C4-2B (cell line): ENCODE results near the gene CHAF1B.

Experiments used
- ZFX ChIP-seq: fragments of 450-650 bp; IDR thresholded peaks from 2 replicates; pipeline ENCODE4 v1.6.1; 2017
- TF ChIP-seq, protein P1 (sequence below): fragments of 450-650 bp; conservative IDR thresholded peaks from 2 replicates; pipeline ENCODE4 v1.5.1; 2017; ENCODE audit warnings: mild to moderate bottlenecking

DNA sequence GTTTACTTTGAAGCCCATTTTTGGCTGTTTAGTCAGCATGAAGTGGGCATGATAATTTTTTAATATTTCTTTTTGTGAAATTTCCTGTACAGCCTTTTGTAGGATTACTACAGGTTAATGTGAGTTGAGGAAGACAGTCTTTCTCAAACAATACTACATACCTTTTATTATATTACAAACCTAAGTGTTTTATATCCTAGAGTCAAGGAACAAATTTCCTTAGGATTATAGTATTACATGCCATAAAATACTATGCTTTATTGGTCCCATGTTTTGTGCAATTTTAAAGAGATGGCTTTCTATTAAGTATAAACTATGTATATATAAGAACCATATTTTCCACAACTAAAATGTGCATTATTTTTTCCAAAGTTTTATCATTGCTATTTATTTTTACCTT, 9.2 kb upstream of the CHAF1B start:
- TF ChIP-seq, protein P1, sequence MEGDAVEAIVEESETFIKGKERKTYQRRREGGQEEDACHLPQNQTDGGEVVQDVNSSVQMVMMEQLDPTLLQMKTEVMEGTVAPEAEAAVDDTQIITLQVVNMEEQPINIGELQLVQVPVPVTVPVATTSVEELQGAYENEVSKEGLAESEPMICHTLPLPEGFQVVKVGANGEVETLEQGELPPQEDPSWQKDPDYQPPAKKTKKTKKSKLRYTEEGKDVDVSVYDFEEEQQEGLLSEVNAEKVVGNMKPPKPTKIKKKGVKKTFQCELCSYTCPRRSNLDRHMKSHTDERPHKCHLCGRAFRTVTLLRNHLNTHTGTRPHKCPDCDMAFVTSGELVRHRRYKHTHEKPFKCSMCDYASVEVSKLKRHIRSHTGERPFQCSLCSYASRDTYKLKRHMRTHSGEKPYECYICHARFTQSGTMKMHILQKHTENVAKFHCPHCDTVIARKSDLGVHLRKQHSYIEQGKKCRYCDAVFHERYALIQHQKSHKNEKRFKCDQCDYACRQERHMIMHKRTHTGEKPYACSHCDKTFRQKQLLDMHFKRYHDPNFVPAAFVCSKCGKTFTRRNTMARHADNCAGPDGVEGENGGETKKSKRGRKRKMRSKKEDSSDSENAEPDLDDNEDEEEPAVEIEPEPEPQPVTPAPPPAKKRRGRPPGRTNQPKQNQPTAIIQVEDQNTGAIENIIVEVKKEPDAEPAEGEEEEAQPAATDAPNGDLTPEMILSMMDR, result no peak
- TF ChIP-seq ZFX, result no peak
